NK-92 (cell line): ENCODE results near the gene MED22.
"Not testable (repeated sequence)": the region's sequence is repeated elsewhere in the genome, so short reads cannot be mapped to it uniquely, and the experiment has no call there.

Experiments used
- DNase-seq: peaks from one replicate; lab custom pipeline; 2025; ENCODE audit not compliant: unreplicated experiment; lab: John Stamatoyannopoulos, UW

Gene MED22

DNA sequence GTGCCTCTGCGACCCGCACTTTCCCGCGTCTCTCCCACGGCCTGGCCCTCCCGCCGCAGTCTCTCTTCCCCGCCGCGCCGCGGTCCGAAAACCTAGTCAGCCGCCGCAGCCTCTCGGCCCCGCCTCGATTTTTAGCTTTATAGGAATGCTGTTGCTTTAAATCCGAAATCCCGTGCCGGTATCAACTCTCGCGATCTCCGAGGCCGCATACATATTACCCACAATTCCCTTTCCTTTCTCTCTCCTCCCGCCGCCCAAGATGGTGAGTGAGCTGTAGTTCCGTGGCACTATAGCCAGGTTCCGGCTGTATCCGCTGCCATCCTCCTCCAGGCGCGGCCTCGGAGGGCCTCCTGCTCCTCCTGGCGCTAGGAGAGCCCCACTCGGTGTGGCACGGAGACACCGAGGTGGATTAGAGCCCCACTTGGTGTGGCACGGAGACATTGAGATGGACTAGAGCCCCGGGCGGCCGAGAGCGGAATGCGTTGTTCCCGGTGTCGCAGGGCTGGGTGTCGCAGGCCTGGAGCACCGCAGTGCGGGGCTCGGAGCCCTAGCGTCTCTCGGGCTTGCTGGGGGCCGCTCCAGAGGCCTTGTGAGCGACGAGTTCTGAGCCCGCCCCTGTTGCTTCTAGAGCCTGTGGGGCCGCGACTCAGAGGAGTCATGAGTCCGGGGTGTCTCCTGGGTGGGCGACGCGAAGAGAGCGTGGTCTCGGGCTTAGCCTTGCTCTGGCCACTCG, at the start of gene MED22, which contains the start of gene RPL7A:
Gene MED22, minus strand, starts transcription at position 147 of the 733 bp plus-strand sequence. CDS start 1,469 bp downstream, outside the sequence.
Gene RPL7A, plus strand, starts transcription at position 234 of the 733 bp plus-strand sequence. Its CDS starts 26 bp downstream, at position 260.
- peak; percentile 36 for DNase-seq

DNA sequence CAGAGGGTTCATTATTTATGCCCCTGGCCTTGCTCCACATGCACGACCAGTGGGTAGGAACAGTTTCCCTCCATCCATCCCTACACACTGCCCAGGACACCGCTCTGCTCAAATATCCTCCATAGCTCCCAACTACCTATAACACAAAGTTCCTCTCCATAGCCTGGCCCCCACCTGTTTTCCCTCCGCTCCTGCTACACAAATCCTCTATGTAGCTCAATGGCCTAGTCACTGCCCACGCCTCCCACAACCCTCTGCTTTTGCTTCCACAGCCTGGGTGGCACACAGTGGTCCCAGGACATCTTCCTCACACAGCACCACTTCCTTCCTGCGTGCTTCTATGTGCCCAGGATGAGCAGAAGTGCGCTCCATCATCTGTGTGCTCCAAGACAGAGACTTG, 49.4 kb upstream of the MED22 start:
- no peak for DNase-seq

DNA sequence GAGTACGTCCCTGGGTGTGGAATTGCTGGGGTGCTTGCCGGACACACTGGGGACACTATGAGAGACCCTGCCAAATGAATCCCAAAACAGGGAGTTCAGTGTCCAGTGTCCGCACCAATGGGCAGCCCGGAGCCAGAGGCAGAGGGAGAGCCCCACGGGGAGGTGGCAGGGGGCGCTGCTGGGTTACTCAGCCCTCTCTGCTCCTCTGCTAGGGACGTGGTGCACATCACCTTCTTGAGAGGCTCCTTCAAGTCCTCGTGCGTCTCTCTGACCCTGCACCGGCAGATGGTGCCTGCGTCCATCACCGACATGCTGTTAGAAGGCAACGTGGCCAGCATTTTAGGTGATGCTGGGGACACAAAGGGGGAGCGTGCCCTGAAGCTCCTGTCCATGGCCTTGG, 49.0 kb upstream of the MED22 start:
- DNase-seq, result no peak

DNA sequence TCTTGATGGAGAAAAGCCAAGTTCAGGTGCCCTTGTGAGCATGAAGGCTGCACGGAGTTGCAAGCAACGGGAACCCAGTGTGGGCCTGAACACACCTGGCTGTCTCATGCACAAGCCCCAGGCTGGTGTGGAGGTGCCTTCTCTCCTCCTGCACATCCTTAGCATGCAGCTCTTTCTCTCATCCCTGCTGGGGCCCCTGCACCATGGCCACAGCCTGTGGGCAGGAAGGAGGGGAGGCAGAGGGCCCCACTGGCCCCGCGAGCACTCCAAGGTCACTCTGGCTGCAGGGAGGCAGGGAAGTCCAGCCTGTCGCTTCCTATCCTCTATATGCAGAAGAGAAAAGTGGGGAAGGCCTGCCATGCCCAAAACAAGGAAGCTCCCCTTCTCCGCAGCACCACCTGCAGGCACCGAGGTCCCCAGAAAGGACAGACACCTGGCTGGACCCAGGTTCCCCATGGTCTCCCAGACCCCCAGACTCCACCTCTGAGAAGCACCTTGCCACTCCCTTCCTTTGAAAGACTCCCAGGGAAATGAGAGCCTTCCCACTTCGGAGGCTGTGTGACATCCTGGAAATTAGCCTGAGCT, 46.8 kb upstream of the MED22 start:
- DNase-seq, result no peak

DNA sequence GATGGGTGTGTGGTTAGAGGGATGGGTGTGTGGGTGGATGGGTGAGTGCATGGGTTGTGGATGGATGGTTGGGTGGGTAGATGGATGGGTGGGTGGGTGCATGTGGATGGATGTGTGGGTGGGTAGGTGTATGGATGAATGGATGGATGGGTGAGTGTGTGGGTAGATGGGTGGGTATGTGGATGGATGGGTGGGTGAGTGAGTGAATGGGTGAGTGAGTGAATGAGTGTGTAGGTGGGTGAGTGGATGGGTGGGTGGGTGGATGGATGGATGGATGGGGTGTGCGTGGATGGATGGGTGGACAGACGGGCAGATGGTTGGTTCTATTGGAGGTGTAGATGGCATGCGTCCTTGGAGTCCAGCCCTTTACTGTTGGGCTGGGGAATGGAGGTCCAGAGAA, 45.5 kb upstream of the MED22 start:
- DNase-seq, result no peak

DNA sequence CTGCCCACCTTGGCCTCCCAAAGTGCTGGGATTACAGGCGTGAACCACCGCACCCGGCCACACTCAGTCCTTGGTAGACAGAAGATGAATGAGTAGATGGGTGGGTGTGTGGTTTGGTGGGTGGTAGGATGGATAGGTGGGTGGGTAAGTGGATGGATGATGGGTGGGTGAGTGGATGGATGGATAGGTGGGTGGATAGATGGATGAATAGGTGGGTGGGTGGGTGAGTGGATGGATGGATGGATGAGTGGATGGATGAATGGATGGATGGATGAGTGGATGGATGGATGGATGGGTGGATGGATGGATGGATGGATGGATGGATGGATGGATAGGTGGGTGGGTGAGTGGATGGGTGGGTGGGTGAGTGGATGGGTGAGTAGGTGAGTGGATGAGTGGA, 44.4 kb upstream of the MED22 start:
- DNase-seq, result not testable (repeated sequence)

DNA sequence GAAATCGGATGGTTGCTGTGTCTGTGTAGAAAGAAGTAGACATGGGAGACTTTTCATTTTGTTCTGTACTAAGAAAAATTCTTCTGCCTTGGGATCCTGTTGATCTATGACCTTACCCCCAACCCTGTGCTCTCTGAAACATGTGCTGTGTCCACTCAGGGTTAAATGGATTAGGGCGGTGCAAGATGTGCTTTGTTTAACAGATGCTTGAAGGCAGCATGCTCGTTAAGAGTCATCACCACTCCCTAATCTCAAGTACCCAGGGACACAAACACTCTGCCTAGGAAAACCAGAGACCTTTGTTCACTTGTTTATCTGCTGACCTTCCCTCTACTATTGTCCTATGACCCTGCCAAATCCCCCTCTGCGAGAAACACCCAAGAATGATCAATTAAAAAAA, 43.5 kb upstream of the MED22 start:
- not testable (repeated sequence) for DNase-seq

DNA sequence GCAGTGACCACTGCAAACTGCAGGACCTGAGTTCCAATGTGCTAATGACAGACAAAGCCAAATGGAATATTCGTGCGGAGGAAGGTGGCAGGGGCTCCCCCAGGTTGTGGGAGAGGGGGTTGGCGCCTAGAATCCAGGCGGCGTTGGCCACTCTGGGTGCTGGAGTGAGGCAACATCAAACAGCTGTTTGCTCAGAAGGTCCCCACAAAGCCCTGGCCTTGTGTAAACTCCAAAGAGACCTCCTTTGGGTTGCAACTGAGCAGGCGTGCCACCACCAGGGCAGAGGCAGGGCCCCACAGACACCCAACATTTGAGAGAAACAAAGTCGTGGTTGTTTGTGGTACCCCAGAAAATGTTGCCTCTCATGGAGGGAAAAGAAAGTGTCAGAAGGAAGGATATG, 42.8 kb upstream of the MED22 start:
- DNase-seq, result no peak

DNA sequence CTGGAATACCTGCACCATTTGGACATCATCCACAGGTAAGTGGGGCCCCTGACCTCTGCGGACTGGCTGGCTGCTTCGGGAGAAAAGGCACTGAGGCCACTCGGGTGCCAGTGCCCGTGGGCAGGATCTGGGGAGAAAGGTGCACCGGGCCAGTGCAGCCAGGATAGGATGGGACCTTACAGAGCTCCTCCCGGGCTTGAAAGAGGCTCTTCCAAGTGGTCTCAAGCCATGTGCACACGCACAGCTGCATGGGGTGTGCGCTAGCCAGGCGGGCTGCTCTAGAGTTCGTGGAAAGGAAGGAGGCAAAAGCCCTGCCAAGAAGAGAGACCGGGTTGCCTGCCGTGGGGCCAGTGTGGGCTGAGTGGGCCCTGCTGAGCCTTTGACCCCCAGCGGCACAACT, 41.6 kb upstream of the MED22 start:
- no peak for DNase-seq

DNA sequence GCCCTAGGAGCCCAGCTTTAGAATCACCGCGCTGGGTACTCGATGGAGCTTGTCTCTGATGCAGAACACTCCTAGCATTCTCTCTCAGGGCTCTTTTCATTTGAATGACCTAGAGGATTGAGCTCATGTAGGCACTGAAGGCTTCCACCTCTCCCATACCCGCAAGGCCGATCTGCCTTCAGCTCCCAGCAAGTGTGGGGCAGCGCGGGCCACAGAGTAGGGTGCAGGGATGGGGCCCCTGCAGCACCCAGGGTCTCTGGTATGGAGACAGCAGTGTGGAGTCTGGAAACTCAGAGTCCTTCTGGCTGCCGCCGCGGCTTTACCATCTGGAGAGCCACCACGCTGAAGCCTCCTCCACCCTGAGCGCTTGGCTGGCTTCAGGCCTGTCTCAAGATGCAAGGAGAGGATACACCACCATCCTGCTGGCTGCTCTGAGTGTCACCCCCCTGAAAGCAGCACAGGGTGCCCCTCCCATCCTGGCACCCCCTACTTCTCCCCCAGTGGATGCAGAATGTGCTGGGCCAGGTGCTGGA, 41.2 kb upstream of the MED22 start:
- no peak for DNase-seq

DNA sequence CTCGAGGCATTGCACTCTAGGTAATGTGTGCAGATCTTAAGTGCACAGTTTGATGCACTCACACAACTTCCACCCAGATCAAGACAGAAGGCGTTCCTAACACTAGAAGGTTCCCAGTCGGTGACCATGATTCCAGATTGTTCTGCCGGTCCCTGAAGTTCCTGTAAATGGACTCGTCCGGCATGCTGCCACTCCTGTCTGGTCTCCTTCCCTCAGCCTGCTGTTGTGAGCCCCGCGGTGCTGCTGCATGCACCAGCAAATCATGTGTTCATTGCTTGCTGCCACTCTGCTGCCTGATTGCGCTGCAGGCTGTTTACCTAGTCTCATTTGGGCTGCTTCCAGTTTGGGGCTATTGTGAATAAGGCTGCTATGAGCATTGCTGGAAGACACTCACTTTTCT, 39.7 kb upstream of the MED22 start:
- no peak for DNase-seq

DNA sequence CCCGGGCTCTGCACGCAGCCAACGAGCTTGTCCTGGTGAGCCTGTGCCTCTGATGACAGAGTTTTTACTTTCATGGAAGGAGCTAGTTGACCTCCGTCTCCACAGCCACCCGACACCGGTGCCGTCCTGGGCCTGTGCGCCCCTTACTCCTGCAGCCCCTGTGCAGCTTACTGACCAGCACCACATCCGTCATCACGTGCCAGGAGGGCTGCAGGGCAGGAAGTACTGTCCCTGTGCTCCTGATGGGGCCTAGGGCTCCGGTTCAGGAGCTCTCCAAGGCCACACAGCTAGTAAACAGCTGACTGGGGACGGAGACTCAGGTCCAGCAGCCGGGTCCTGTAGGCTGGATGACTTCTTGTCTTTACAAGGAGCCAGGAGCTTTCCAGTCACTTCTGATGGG, 38.4 kb upstream of the MED22 start:
- no peak for DNase-seq

DNA sequence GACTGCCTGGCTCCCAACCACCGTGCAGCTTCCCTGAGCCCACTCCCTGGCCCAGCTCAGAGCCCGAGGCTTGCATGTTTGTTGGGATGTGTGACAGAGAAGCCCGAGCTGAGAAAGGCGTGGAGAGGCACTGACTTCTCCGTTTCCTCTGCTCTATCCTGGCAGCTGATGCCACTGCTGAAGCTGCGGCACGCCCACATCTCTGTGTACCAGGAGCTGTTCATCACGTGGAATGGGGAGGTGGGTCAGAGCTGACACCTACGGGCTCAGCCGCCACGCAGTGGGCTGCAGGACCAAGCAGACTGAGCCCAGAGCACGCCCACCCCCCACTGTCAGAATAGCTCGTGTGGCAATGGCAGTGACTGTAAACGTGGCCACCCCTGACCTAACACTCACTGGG, 37.5 kb upstream of the MED22 start:
- DNase-seq, result no peak

DNA sequence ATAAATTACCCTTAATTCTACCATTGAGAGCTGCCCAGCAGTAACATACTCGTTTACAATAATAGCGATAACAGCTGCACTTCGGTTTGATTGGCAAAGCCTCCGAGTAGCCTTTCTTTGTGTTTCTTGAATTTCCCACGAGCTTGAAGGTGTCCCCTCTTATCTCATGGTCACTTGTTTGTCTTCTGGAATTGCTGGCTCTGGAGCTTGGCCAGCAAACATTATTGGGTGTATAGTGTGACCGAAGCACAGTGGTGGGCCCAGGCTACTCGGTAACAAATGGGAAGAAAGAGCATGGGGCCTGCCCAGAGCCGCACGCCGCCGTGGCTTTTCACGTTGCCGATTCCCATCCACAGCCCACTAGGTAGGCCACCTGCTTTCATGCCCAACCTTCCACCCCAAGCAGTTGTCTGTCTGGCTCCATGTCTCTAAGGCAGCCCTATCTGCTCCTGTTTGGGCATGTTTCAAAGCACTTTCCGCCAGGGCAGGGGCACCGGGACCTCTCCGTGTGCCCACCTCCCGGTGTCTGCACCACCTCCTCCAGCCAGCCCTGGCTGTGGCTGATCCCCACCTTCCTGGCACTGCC, 36.9 kb upstream of the MED22 start:
- no peak for DNase-seq

DNA sequence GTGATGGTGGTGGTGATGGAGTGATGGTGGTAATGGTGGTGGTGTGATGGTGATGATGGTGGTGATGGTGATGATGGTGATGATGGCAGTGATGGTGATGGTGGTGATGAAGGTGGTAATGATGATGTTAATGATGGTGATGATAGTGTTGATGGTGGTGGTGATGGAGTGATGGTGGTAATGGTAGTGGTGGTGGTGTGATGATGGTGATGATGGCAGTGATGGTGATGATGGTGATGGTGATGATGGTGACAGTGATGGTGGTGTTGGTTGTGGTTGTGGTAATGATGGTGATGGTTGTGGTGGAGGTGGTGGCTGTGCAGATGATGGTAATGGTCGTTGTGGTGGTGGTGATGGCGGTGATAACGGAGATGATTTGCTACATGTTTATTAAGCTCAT, 35.5 kb upstream of the MED22 start:
- no peak for DNase-seq

DNA sequence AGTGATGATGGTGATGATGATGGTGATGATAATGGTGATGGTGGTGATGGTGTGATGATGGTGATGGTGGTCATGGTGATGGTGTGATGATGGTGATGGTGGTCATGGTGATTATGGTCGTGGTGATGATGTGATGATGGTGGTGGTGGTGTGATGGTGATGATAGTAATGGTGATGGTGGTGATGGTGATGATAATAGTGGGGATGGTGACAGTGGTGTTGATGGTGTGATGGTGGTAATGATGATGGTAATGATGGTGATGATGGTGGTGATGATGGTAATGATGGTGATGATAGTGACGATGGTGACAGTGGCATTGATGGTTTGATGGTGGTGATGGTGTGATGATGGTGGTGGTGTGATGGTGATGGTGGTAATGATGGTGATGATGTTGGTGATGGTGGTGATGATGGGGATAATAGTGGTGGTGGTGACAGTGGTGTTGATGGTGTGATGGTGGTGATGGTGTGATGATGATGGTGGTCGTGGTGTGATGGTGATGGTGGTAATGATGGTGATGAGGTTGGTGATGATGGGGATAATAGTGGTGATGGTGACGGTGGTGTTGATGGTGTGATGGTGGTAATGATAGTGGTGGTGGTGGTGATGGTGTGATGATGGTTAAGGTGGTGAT, 34.7 kb upstream of the MED22 start:
- no peak for DNase-seq

DNA sequence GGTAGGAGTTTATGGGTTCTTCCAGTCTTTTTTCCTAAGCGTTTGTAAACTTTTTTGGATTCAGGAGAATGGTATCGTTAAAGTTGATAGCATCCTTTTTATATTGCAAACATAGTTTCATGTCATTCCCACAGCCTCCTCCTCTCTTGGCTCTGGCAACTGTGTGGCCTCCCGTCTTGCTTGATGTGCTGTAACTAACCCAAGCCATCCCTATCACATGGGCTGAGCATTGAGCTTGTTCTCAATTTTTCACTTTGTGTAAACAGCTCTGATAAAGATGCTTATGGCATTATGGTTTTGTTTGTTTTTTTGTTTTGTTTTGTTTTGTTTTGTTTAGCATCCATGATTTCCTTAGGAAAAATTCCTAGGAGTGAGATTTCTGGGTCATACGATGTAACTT, 32.8 kb upstream of the MED22 start:
- DNase-seq, result no peak

DNA sequence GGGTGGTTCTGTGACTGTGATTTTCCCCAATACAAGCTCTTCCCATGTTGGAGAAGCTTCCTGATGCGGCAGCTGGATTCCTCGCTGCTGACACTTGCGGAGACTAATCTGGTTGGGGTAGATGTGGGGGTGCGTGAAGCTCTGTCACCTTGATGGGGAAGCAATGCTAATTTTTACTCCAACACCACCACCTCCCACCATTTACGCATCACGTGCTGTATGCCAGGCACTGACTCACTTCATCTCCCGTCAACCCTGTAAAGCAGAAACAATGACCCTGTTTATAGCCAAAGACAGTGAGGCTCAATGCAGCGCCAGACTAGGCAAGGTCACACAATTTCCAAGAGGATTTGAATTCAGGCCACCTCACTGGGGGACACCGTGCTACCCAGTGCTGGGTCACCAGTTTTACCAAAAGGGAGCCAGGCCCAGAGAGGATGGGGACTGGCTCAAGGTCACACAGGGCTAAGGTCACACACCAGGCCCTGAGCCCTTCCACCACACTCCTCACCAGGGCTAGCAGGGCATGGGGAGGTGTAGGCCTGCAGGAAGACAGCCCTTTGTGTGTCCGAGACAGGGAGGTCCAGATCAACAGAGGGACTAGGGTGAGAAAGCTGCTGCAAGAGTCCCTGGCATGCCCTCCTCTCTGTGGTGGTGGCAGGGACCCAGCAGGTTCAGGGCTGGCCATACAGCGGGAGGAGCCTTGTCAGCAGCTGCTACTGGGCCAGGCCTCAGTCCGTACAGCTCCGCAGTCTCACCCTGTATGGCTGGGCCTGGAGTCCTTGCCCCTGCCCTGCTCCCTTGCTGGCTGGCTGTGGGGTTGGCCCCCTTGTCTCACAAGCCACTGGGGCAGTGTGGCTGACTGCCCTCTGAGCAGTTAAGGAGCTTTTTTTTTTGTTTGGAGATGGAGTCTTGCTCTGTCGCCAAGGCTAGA, 31.5 kb upstream of the MED22 start:
- no peak for DNase-seq

DNA sequence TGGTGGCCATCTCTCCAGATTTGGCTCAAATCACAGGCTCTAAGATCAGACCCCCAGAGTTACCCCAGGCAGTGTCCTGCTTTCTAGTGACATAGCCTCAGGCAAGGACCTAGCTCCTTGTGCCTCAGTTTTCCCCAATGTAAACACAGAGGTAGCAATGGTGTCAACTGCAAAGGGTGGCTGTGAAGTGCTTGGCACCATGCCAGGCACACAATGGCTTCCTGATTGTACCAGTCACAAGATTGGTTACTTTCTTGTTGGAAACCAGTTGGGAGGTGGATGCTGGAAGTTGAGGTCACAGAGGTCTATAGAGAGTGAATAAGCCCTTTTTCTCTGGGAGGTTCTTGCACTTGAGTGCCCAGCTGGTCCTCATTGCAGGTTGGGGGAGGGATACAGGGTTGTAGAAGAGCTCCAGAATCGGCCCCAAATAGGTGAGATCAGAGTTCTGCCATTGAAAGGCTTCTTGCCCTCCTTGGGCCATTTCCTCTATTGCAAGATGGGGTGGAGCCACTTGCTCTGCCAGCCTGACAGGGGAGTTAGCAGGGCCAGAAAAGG, 30.6 kb upstream of the MED22 start:
- no peak for DNase-seq

DNA sequence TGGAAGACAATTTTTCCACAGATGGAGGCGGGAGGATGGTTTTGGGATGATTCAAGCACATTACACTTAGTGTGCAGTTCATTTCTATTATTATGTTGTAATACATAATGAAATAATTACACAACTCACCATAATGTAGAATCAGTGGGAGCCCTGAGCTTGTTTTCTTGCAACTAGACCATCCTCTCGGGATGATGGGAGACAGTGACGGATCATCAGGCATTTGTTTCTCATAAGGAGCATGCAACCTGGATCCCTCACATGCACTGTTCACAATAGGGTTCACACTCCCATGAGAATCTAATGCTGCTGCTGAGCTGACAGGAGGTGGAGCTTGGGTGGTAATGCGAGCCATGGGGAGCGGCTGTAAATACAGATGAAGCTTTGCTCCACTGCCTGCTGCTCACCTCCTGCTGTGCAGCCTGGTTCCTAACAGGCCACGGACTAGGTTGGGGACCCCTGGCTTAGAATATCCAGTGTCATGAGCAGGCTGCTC, 29.8 kb upstream of the MED22 start:
- no peak for DNase-seq
